ENCODE data around the gene CTSO. TPM values are rescaled to one million over a fixed set of nuclear protein-coding genes. Genes with fewer than 3 reads are reported as not detected.

Gene CTSO
- total and polyA plus RNA-seq, 2 donors (not counting 3 experiments of a cell fraction or from before 2014, with no cell fraction given) = 7.9 to 8.5 TPM

- no peak overlapping the region for H3K4me3 ChIP-seq (replicated peaks in 1 of 3; ENCODE audit: insufficient read depth in 1 of 3, low read depth in 1 of 3, low read length in 3 of 3)
- no peaks in the 10 kb centered on the region for H3K27me3 ChIP-seq (ENCODE audit: control insufficient read depth in 2 of 2, insufficient read depth in 2 of 2, low read length in 2 of 2)
- BruUV-seq (replicated peaks) = no TSS peak
- H3K36me3 ChIP-seq (ENCODE audit: control insufficient read depth in 2 of 2, extremely low read depth in 1 of 2, insufficient read depth in 2 of 2, low read length in 2 of 2) = no peaks in the 10 kb centered on the region
- H3K9ac ChIP-seq (replicated peaks; ENCODE audit: extremely low read depth, insufficient read depth, low read length) = no peak overlapping the region
- no peak overlapping the region for H2AFZ ChIP-seq (ENCODE audit: low read depth, low read length)
- CTCF ChIA-PET = interaction anchor here (1.0 to 1.2 kb wide), 3 partner anchors 10 to 47 kb away, joined by 3 to 4 read pairs (median 3); partner anchors contain the start of gene CTSO
- H3K4me1 ChIP-seq (ENCODE audit: control insufficient read depth, extremely low read depth, insufficient read depth, low read length) = no peaks in the 10 kb centered on the region
- no peak for FAIRE-seq
- H3K9me1 ChIP-seq (replicated peaks; ENCODE audit: control insufficient read depth, extremely low read depth, insufficient read depth, low read length) = no peaks in the 10 kb centered on the region
- H3K4me2 ChIP-seq (ENCODE audit: insufficient read depth, low read length) = no peak overlapping the region
- no peak for DNase-seq (ENCODE audit: low read depth, low spot score)
- POLR2A ChIA-PET = no interaction called here
- no peaks in the 10 kb centered on the region for H3K79me2 ChIP-seq (ENCODE audit: control insufficient read depth, insufficient read depth, low read length)
- H4K20me1 ChIP-seq (replicated peaks; ENCODE audit: control insufficient read depth, extremely low read depth, insufficient read depth, low read length) = no peaks in the 10 kb centered on the region
- no peaks in the 10 kb centered on the region for H3K9me3 ChIP-seq (replicated peaks; ENCODE audit: control insufficient read depth, insufficient read depth, low read length)
- dilution Hi-C loops (cut with MboI; ENCODE audit: extremely low pct_ligation_motif_present, low sequenced_read_pairs) = no loop called here
- H3K27ac ChIP-seq (ENCODE audit: insufficient read depth, low read depth, low read length) = no peak overlapping the region
- TF ChIP-seq JUN (IDR thresholded peaks at IDR 0.05; ENCODE audit: borderline replicate concordance, insufficient read depth, insufficient read length, low read depth) (no peak), MYC (IDR thresholded peaks at IDR 0.05; ENCODE audit: low read depth, low read length) (no peak), POLR2AphosphoS5 (IDR thresholded peaks at IDR 0.05; ENCODE audit: insufficient read depth, low read depth, low read length) (no peak), EZH2 (IDR thresholded peaks at IDR 0.05; ENCODE audit: borderline replicate concordance, low read depth, low read length, severe bottlenecking) (no peak), FOS (IDR thresholded peaks at IDR 0.05; ENCODE audit: borderline replicate concordance, insufficient read depth, low read length) (no peak), GATA2 (IDR thresholded peaks at IDR 0.05; ENCODE audit: insufficient read depth, insufficient read length, low read depth, low read length) (no peak), MAX (IDR thresholded peaks at IDR 0.05; ENCODE audit: insufficient read depth, insufficient read length) (no peak), POLR2A (IDR thresholded peaks at IDR 0.05; ENCODE audit: low read depth, low read length) (no peak), CTCF (IDR thresholded peaks at IDR 0.05; ENCODE audit: extremely low read depth in 1 of 2, insufficient read depth in 1 of 2, low read depth in 1 of 2, low read length in 2 of 2) (no peak)
- intact Hi-C loops (cut with micrococcal nuclease) = no loop called here
Observed at GRCh38 chr4:156000491-156000890, 46.8 kb upstream of the CTSO start.

All from endothelial cell of umbilical vein (primary cell).